PC-3 (cell line): ENCODE results near the gene DMD.

Experiments
- CTCF ChIP-seq: fragments of 300-600 bp; sonication (generic); conservative IDR thresholded peaks from 2 replicates; pipeline ENCODE4 v1.5.1; 2017; ENCODE audit warnings: antibody characterized with exemption, low read depth, mild to moderate bottlenecking, low read length
- EZH2 ChIP-seq: fragments of 300-600 bp; sonication (generic); IDR thresholded peaks from one replicate; pipeline ENCODE4 v1.6.1; 2017; ENCODE audit warnings: antibody characterized with exemption, mild to moderate bottlenecking, low read length; ENCODE audit not compliant: unreplicated experiment
- EZH2phosphoT487 ChIP-seq: fragments of 300-600 bp; sonication (generic); IDR thresholded peaks from 2 replicates; pipeline ENCODE4 v1.6.1; 2018; ENCODE audit warnings: mild to moderate bottlenecking, antibody characterized with exemption, low read length, borderline replicate concordance

- TF ChIP-seq EZH2: no peak
- TF ChIP-seq CTCF: no peak
- no peak for TF ChIP-seq EZH2phosphoT487
Measured at GRCh38 chrX:31633349-31633748, 1578.0 kb downstream of the DMD start.
